DMS79 treated with DMSO at 0.1 percent for 48 hours (cell line): Measurements from ENCODE around the gene CD101.

Source experiments
- DNase-seq: peaks from one replicate; lab custom pipeline; 2025; lab: John Stamatoyannopoulos, UW

The CD101 gene

DNA sequence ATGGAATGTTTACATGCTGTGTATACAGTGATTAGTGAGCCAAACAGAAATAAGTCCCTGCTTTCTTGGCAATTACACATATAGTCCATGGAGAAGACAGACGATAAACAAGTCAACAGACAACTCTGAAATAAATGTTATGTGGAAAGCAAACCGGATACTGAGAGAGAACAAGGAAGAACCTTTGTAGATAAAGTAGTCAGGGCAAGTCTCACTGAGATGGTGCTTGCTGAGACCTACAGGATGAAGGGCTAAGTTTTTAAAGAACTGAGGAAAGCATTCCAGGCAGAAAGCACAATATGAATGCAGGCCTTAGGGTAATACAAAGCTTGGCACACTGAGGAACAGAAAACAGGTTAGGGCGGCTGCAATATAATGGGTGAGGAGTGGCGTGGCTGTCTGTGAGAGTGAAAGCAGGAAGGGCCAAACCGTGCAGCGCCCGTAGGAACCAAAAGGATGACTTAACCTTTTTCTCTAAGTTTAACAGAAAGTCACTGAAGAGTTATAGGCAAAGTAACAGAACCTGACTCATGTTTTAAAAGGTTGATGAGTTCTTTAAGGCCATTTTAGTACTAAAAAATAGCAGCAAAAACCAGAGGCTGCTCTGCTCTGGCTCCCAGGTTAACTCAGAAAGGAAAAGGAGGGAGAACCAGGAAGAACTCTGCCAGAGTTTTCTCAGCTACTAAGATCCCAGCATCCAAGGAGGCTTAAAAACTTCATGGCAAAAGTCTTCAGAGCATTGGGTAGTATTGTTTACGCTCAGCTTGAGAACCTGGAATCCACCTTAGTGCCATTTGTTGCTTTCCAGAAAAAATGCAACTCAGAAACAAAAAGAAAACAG lies 49.9 kb downstream of the CD101 start:
- DNase-seq = no peak

DNA sequence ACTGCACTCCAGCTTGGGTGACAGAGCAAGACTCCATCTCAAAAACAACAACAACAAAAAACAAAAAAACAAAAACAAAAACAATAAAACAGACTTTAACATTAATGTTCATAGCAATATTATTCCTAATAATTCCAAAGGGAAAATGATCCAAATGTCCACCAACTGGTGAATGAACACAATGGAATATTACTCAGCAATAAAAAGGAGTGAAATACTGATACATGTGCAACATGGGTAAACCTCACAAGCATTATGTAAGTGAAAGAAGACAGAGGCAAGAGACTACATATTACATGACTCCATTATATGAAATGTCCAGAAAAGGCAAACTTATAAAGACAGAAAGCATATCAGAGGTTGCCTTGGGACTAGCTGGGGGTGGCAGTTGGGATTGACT lies 52.5 kb downstream of the CD101 start:
- DNase-seq = no peak

DNA sequence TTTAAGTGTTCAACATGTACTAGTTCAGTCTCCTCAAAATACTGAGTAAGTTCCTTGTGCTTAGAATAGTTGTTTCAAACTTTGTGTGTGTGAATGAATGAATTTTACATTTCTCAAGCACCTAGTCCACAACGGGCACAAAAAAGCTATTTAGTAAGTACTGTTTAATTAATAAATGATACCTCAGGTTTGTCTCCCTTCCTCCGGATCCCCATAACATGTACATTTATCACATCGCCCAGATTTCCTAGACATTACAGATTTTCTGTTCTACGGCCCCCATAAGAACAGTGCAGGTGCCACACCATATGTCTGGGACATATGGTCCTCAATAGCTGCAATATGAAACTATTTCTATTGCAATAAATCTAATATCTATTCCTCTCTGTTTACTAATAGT lies 57.2 kb downstream of the CD101 start:
- peak; percentile 24 for DNase-seq

DNA sequence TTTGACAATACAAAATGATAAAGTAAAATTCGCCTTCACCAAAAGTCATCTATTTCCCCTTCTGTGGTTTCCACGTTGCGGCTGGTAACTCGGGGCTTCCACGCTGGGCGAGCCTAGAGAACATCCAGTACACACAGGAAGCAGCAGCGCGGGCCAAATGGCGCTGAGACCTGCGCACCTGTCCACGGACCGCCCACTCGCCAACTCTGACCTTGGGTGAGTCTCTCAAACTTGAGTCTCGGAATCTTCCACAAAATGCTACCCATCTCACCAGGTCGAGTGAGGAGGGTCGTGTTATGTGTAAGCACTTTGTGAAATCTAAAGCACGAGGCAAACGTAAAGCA lies 57.7 kb downstream of the CD101 start:
- DNase-seq = peak; percentile 81

DNA sequence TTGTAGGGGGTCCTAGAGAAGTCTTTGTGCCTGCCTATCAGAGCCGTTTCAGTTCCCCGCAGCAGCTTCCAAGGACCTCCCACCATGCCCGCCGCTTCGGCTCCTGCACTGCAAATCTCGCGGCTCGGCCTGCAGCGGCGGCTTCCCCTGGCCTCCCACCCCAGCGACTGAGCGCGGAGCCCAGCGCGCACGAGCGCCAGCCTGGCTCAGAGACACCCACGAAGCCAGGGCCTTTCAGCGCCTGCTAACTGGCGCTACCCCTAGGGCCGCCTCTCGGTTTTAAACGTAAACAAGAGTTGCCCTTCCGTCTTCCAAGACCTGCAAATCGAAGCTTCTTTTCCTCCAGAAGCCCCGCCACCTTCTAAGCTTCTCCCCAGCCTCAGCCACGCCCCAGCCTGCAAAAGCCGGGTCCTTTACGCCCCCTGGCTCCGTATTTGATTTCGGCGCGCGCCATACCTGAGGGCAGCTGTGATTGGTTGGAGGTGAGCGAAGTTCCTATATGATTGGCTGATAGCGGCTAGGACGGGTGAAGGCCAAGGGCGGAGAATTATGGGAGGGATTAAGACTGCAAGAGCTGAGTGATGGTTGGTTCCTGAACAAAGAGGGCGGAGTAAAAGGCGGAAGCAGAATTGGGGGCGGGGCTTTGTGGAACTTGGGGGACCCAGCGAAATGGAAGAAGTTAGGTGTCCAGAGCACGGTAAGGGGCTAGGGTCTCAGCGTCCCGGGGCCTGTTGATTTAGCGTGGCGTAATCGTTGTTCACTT lies 58.3 kb downstream of the CD101 start, which contains the start of gene TTF2:
TTF2 (plus strand) TSS at position 649 of the 763 bp plus-strand sequence; CDS start at position 670, 21 bp downstream.
- DNase-seq = peak; percentile 99

DNA sequence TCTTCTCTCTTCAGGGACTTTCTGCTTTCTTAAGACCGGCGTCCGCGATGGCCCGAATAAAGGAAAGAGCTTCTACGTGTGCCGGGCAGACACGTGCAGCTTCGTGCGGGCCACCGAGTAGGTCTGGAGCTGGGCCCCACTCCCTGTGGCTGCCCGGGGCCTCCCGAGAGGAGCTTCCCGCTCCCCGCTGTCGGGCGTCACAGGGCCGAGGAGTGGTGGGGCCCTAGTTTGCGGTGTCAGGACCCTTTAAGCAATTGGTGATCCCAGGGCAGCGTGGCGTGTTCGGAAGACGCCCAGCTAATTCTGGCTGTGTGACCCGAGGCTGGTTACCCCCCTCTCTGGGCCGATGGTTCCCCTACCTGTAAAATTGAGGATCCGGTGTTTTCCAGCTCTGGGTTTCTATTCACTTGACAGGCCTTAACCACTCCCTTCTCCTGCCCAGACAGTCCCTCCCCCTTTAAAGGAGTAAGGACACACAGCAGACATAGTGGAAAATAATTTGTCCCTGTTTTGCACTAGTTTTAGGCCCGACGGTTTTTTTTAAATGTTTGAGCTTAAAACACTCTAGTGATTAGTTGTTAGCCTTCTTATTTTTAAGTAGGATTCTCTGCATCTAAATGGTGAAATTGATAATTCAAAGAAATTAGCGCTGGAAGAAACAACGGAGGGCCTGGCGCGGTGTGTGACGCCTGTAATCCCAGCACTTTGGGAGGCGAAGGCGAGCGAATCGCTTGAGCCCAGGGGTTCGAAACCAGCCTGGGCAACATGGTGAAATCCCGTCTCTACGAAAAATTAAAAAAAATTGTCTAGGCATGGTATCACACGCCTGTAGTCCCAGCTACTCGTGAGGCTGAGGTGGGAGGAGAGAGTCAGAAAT lies 59.1 kb downstream of the CD101 start:
- no peak for DNase-seq

DNA sequence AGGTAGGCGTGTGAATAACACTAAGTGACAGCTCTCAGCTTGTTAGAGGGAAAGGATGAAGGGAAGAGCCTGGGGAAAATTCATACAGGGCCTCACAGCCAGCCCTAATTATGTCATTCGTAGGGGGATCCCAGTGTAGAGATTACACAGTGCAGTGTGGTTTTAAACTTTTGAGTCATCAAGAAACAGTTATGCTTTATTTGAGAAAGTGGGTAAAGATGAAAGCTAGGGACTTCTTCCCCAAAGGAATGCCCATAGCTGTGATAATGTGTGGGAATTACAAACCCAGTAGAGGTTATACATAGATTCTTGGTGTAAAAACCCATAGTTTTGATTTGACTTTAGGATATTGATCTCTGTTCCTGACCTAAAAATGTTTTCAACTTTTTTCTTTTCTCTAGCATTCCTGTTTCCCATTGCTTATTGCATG lies 60.4 kb downstream of the CD101 start:
- no peak for DNase-seq

DNA sequence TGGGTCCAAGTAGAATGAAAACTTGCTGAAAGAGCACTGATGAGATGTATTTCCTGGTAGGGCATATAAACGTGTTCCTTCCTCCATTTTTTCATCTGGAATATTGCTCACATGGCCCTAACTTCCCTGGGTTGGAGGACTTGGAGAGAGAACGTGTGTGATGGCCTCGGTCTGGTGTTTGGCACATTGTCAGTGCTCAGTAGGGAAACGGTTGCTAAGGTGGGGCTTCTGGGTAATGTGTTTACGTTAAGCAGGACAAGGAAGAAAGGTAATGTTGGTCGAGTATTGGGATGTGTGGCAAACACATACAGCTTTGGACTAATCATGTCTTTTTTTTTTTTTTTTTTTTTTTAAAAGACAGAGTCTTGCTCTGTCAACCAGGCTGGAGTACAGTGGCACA lies 64.8 kb downstream of the CD101 start:
- DNase-seq = no peak

DNA sequence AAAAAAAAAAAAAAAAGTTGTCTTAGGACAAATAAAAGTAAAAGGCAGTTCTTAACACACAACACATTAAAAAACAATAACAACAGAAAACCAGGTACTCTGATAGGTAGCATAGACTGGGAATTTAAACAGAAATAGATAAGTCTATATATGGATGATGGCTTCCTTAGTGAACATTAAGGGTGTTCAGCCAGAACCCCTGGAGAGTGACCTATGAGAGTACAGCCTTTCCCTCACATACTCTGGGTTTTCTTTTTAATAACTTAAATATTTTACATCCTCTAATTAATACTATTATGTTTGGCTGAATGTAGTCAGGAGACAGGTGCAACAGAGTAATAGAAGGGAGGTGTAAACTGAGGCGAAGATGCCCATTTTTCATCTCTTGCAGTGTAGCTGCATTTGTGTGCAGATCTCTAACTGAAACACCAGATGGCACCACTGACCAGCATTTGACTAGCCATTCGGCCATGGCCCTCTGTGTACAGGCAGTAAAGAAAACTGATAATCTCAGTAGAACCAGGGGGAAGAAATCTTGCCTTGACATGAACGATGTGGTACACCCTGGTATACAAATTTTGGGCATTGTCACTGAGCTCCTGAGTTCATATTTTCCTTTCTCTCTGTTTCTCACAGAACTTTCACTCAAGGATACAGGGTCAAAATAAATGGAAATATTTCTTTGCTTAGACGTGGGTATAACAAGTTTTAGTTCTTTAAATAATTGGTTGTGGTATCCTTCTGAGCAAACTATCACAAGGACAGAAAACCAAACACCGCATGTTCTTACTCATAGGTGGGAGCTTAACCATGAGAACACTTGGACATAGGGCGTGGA lies 66.2 kb downstream of the CD101 start:
- DNase-seq = peak; percentile 29

DNA sequence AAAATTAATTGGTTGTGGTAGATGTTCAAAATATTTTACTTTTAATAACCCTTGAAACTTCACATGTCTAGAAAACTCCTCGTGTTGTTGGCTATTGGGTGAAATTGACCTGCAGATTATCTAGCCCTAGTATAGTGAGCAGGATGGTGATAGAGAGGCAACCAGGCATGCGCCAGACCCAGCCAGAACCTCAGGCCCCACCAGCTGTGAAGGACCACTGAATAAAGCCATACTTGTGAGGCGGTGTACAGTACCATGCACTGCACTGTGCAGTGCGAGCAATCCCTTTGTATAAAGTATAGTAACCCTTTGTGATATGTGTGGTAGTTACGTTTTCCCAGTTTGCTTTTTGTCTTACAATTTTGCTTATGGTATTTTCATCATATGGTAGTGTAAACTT lies 67.0 kb downstream of the CD101 start:
- DNase-seq = no peak

DNA sequence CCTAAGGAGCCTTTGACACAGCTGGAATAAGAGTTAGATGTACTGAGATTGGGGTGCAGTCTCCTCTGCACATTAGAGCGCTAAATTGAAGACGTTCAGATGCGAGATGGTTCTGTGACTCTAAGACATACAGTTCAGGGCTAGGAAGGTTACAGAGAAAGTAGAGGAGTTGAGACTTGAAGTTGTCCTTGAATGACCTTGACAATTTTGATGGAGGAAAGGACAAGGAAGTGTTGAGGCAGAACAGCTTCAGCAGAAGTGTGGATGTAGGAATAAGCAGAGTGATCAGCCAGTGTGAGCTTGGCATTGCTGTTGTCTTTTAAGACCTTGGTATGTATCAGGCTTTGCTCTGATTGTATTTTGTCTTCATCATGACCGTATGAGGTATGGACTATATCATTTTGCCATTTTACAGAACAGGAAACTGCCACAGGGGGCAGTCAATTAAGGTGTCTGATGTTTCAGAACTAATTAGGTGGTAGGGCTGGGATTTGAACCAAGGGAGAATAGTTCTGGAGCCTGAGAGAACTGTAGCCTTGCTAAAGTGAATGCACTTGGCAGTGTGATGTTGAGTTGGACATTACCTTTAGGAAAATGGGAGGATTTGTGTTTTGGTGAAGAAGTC lies 67.8 kb downstream of the CD101 start:
- DNase-seq = no peak

DNA sequence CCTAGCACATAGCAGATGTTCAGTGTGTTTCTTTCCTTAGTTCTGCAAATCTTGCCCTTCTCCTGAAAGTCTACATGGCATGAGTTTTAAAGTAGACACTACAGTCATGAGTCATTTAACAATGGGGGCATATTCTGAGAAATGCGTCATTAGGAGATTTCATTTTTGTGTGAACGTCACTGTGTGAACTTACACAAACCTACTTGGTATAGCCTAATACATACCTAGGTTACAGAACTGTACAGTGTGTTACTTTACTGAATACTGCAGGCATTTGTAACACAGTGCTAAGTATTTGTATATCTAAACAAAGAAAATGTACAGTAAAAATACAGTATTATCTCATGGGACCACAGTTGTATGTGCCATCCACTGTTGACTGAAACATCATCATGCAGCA lies 68.6 kb downstream of the CD101 start:
- no peak for DNase-seq

DNA sequence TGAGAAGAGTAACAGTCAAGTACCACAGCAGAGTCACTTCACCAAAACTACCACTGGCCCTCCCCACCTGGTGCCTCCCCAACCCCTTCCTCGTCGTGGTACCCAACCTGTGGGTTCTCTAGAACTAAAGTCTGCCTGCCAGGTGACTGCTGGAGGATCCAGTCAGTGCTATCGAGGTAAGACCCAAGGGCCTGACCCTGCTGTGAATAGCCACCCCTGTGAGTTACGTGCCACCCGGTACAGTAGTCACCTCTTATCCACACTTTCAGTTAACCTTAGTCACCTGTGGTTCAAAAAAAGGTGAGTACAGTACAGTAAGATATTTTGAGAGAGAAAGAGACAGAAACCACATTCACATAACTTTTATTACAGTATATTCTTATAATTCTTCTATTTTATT lies 75.1 kb downstream of the CD101 start:
- no peak for DNase-seq

DNA sequence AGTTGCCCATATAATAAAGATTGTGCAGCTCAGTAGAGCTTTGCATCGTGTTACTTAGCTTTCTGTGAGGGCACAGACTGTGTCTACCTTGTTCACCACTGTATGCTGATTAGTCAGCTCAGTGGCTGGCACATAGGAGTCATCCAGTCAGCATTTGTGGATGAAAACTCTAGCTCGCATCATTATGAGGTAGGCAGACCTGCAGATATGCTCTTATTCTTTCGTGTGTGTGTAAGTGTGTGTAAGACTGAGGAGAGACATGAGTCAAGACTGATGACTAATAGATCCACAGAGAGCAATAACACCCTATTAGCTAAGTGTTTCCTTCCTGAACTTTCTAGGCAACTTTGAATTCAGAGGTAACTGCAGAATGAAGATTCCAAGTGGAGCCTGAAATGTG lies 75.7 kb downstream of the CD101 start:
- DNase-seq = no peak

DNA sequence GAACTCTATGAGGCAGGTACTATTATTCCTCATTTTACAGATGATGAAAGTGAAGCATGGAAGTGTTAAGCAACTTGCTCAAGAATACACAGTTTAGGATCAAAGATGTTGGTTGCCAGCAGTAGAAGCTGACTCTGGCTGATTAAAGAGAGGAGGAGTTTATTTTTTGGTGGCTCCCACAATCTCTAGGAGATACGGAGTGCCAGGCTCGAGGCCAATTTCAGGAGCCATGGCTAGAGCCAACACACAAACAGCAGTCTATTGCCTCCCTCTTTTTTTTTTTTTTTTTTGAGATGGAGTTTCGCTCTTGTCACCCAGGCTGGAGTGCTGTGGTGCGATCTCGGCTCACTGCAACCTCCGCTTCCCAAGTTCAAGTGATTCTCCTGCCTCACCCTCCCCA lies 78.2 kb downstream of the CD101 start:
- no peak for DNase-seq

DNA sequence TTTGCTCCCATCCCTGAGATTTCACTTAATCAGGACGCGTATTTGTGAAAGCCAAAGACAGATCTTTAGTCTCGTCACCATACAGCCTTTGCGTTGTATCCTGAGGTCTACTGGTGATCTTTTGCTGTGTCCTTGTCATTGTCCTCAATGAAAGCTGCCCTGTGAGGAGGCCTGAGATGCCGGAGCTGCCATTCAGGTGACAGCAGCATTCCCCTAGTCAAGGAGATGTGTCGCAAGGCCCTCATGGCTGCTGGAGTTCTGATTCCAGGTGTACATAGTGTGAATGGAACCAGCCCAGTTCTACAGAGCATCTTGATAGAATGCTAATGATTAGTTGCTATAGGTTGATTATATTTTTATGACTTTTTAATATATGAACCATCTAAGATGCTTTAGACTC lies 82.7 kb downstream of the CD101 start:
- no peak for DNase-seq
